Testis (tissue), 3 donors: ENCODE measurements around the gene MAGI1. TPM values are rescaled to one million over a fixed set of nuclear protein-coding genes. Genes with fewer than 3 reads are reported as not detected.

Experiments
- DNase-seq: peaks from one replicate; pipeline ENCODE4 v3.0.0-alpha.2; 2019
- H3K27ac ChIP-seq, 2 donors: fragments of 200-600 bp; sonication (generic); one replicate each; pipeline ENCODE4 v1.5.1; 2019
- H3K27me3 ChIP-seq: fragments of 200-600 bp; sonication (generic); one replicate; pipeline ENCODE4 v1.5.1; 2019
- H3K36me3 ChIP-seq: fragments of 200-600 bp; sonication (generic); one replicate; pipeline ENCODE4 v1.5.1; 2017; ENCODE audit warnings: low read depth; ENCODE audit errors: missing control alignments
- H3K4me1 ChIP-seq: fragments of 200-600 bp; sonication (generic); one replicate; pipeline ENCODE4 v1.5.1; 2019
- H3K4me3 ChIP-seq, 2 donors: fragments of 200-600 bp; sonication (generic); one replicate each; pipeline ENCODE4 v1.5.1; 2017 to 2019
- H3K9me3 ChIP-seq: fragments of 200-600 bp; sonication (generic); one replicate; pipeline ENCODE4 v1.5.1; 2017
- CTCF ChIP-seq, 3 experiments: fragments of 450-650 bp in 2 of 3; fragments of 200-600 bp in 1 of 3; sonication (generic) in 1 of 3; IDR thresholded peaks; one replicate each; pipeline ENCODE4 v1.5.1; 2016 to 2019; ENCODE audit warnings: antibody characterized with exemption in 3 of 3, mild to moderate bottlenecking in 2 of 3, moderate library complexity in 1 of 3
- POLR2A ChIP-seq: fragments of 450-650 bp; IDR thresholded peaks from one replicate; pipeline ENCODE4 v1.6.1; 2017; ENCODE audit warnings: antibody characterized with exemption, mild to moderate bottlenecking, moderate library complexity
- WGBS, 2 donors: methylation state at CpG; one replicate each; pipeline ENCODE4 v1.1.5; 2018; 5-methylcytosine and 5-hydroxymethylcytosine counted together
- intact Hi-C: fragments of 100-400 bp; cut with DNase I; formaldehyde crosslinking; loops from one replicate; pipeline ENCODE4 v1.15.1; 2023; ENCODE audit warnings: low total_unique reads
- polyA plus RNA-seq: library from polyadenylated mRNA; stranded (reverse); fragments of 350-450 nt; fragmentation: Illumina TruSeq; extraction: RNeasy Lipid Tissue Mini Kit (QIAGEN cat#74804); gene quantifications from one replicate; pipeline ENCODE4 v1.2.3, GENCODE V29; 2014; ENCODE audit warnings: low read depth, low replicate concordance; ENCODE audit not compliant: insufficient read depth
- small RNA-seq, 2 donors: library from RNA; depleted of rRNA; stranded (forward); fragments of <200 nt; gene quantifications; one replicate each; pipeline ENCODE3, GENCODE V24; 2016
- total RNA-seq, 2 donors: library from RNA; depleted of rRNA; stranded (reverse); fragments of >200 nt; gene quantifications; one replicate each; pipeline ENCODE4 v1.2.3, GENCODE V29; 2016

The MAGI1 gene
- total and polyA plus RNA-seq, 3 donors from 2014 or later, result 55.4 to 60.4 (median 56.1) TPM

GRCh38 chr3:65318231-65318630, 720.5 kb downstream of the MAGI1 start:
- no peaks in the 10 kb centered on the region for H3K9me3 ChIP-seq
- H3K27me3 ChIP-seq, result no peaks in the 10 kb centered on the region
- WGBS, 2 donors, result 96 to 100% methylated on average over 1 of the region's 1 CpG
- no peak for DNase-seq
- H3K36me3 ChIP-seq, result no peaks in the 10 kb centered on the region
- no peaks in the 10 kb centered on the region for H3K4me1 ChIP-seq
- TF ChIP-seq CTCF (IDR thresholded peaks at IDR 0.05) (no peak), POLR2A (no peak)
- no peak overlapping the region for H3K27ac ChIP-seq
- intact Hi-C loops, result no loop called here
- no peak overlapping the region for H3K4me3 ChIP-seq

- H3K36me3 ChIP-seq, result no peaks in the 10 kb centered on the region
- H3K4me1 ChIP-seq, result no peaks in the 10 kb centered on the region
- no peak for DNase-seq
- no peak for TF ChIP-seq POLR2A
- TF ChIP-seq CTCF (IDR thresholded peaks at IDR 0.05), result no peak
- no peak overlapping the region for H3K27ac ChIP-seq
- no peak overlapping the region for H3K4me3 ChIP-seq
- H3K9me3 ChIP-seq, result no peaks in the 10 kb centered on the region
- intact Hi-C loops, result no loop called here
- 53 to 59% methylated on average over 1 of the region's 1 CpG for WGBS, 2 donors
- H3K27me3 ChIP-seq, result no peaks in the 10 kb centered on the region
Observed at GRCh38 chr3:65314916-65315315, 723.8 kb downstream of the MAGI1 start.

GRCh38 chr3:65314269-65314668, 724.4 kb downstream of the MAGI1 start:
- intact Hi-C loops, result no loop called here
- 89 to 96% methylated on average over 4 of the region's 4 CpGs for WGBS, 2 donors
- Histone ChIP-seq H3K36me3 (no peaks in the 10 kb centered on the region), H3K4me3 (no peak overlapping the region), H3K27ac (no peak overlapping the region), H3K9me3 (no peaks in the 10 kb centered on the region), H3K4me1 (no peaks in the 10 kb centered on the region), H3K27me3 (no peaks in the 10 kb centered on the region)
- TF ChIP-seq POLR2A (no peak), CTCF (IDR thresholded peaks at IDR 0.05) (no peak)
- DNase-seq, result no peak

GRCh38 chr3:65313666-65314065, 725.1 kb downstream of the MAGI1 start:
- whole genome bisulfite sequencing, 2 donors, result 89 to 93% methylated on average over 2 of the region's 2 CpGs
- intact Hi-C loops, result no loop called here
- no peaks in the 10 kb centered on the region for H3K27me3 ChIP-seq
- H3K9me3 ChIP-seq, result no peaks in the 10 kb centered on the region
- no peaks in the 10 kb centered on the region for H3K4me1 ChIP-seq
- H3K36me3 ChIP-seq, result no peaks in the 10 kb centered on the region
- H3K4me3 ChIP-seq, result no peak overlapping the region
- DNase-seq, result no peak
- no peak for TF ChIP-seq POLR2A
- no peak for TF ChIP-seq CTCF (IDR thresholded peaks at IDR 0.05)
- H3K27ac ChIP-seq, result no peak overlapping the region

GRCh38 chr3:65305836-65306235, 732.9 kb downstream of the MAGI1 start:
- intact Hi-C loops, result no loop called here
- no peak for DNase-seq
- no peaks in the 10 kb centered on the region for H3K27me3 ChIP-seq
- no peaks in the 10 kb centered on the region for H3K36me3 ChIP-seq
- H3K27ac ChIP-seq, result no peak overlapping the region
- H3K4me3 ChIP-seq, result no peak overlapping the region
- TF ChIP-seq POLR2A, result no peak
- no peak for TF ChIP-seq CTCF (IDR thresholded peaks at IDR 0.05)
- no peaks in the 10 kb centered on the region for H3K4me1 ChIP-seq
- H3K9me3 ChIP-seq, result no peaks in the 10 kb centered on the region
- WGBS, 2 donors, result 67 to 68% methylated on average over 4 of the region's 4 CpGs

Small RNA genes lying within 50 kb of the gene (small RNA-seq; reads per million reads assigned to genes)
- gene RF00019, result 0 reads per million in 2 donors

Other genes starting within 250 kb of the MAGI1 start
- 10 to 100 TPM; 30.0 to 30.5 TPM for gene SLC25A26, start 182.1 kb upstream of the MAGI1 start, total RNA-seq
- 29.7 TPM for gene SLC25A26, start 182.1 kb upstream of the MAGI1 start, polyA plus RNA-seq